ENCODE measurements around the gene PVRIG. TPM values are rescaled to one million over a fixed set of nuclear protein-coding genes. Genes with fewer than 3 reads are reported as not detected.
"Not testable (repeated sequence)": the region's sequence is repeated elsewhere in the genome, so short reads cannot be mapped to it uniquely, and the experiment has no call there.

PVRIG gene
- total and polyA plus RNA-seq, 5 donors from 2014 or later = 46.3 to 126 (median 94.5) TPM

GRCh38 chr7:100175296-100175935 lies 44.3 kb upstream of the PVRIG start:
- Mint-ChIP-seq H3K36me3 (no peaks in the 10 kb centered on the region), H3K4me1 (peaks cover 3 to 59% (median 24%) of the 10 kb centered on the region in 4 donors), H3K9me3 (peaks cover 0 to 2% (median 0%) of the 10 kb centered on the region in 7 donors), H3K4me3 (peak overlapping the region in 3 of 4 donors; percentile 53 to 66 (median 66)), H3K27me3 (peaks cover 17% of the 10 kb centered on the region), H3K27ac (peak overlapping the region in 2 of 3 donors; percentile 47 to 83)
- H3K4me3 ChIP-seq (ENCODE audit: low read depth, low read length) = no peak overlapping the region
- no peaks in the 10 kb centered on the region for H3K27me3 ChIP-seq (ENCODE audit: control insufficient read depth, insufficient read depth, low read length)
- H3K9me3 ChIP-seq (ENCODE audit: control insufficient read depth in 2 of 2, low read length in 2 of 2) = peaks cover 0 to 4% of the 10 kb centered on the region in 2 experiments
- ATAC-seq (ENCODE audit: low read depth in 2 of 2) (no peak), DNase-seq (no peak)
- no peaks in the 10 kb centered on the region for H3K36me3 ChIP-seq (ENCODE audit: control insufficient read depth, insufficient read depth, low read length)
- H3K4me1 ChIP-seq (ENCODE audit: control insufficient read depth, insufficient read depth, low read length, poor library complexity, severe bottlenecking) = peaks cover 39% of the 10 kb centered on the region
- no peak overlapping the region for H3K27ac ChIP-seq (ENCODE audit: insufficient read depth, low read length, poor library complexity, severe bottlenecking)

DNA sequence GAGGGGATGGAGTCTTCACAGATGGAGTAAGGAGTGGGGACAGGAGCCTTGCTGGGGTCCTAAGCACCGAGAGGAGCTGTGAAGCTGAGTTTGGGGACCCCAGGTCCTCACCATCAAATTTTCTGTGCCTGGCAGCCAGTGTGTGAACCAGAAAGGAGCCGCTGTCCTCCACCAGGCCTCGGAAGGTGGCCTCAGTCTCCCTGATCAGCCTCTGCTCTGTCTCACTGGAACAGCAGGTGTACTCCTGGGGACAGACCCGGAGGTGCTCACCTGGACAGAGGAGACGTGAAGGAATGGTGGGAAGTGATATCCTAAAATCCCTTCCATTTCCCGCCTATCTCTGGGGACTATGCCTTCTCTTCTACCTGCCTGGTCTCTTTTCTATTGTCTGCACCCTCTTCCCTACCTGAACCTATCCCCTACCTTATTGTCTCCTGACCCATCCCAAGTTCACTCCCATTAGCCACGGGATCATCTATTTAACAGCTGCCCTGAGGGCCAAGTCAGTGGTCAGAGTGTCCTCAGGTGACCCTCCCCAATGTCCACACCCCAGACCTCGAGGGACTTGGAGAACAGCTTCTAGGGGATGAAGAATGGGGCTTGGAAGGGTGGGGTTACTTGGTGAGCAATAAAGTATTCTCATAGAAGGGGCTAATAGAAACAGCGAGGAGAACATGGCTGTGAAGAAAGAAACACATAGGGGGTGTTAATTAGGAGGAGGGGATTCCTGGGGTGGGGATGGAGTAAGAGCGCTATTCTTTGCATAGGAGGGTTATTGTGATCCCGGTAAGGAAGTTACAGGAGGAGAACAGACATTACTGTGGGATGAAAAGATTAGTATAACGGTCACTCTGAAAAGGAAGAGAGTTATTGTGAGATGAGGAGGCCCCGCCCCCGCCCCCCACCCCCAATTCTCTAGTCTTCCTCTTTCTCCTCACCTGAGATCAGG lies 43.4 kb upstream of the PVRIG start:
- Histone ChIP-seq H3K27ac (ENCODE audit: insufficient read depth, low read length, poor library complexity, severe bottlenecking) (peak overlapping the region; percentile 55), H3K36me3 (ENCODE audit: control insufficient read depth, insufficient read depth, low read length) (no peaks in the 10 kb centered on the region), H3K4me1 (ENCODE audit: control insufficient read depth, insufficient read depth, low read length, poor library complexity, severe bottlenecking) (peaks cover 35% of the 10 kb centered on the region), H3K4me3 (ENCODE audit: low read depth, low read length) (no peak overlapping the region), H3K9me3 (ENCODE audit: control insufficient read depth in 2 of 2, low read length in 2 of 2) (peaks cover 0 to 4% of the 10 kb centered on the region in 2 experiments), H3K27me3 (ENCODE audit: control insufficient read depth, insufficient read depth, low read length) (no peaks in the 10 kb centered on the region)
- no peak for ATAC-seq (ENCODE audit: low read depth in 2 of 2)
- peaks cover 3 to 62% (median 29%) of the 10 kb centered on the region in 4 donors for H3K4me1 Mint-ChIP-seq
- H3K9me3 Mint-ChIP-seq = peaks cover 0 to 8% (median 0%) of the 10 kb centered on the region in 7 donors
- no peaks in the 10 kb centered on the region for H3K36me3 Mint-ChIP-seq
- H3K27ac Mint-ChIP-seq = peak overlapping the region; percentile 35 to 87 (median 83)
- H3K27me3 Mint-ChIP-seq = peaks cover 17% of the 10 kb centered on the region
- DNase-seq = no peak
- H3K4me3 Mint-ChIP-seq = peak overlapping the region; percentile 74 to 89 (median 80)

DNA sequence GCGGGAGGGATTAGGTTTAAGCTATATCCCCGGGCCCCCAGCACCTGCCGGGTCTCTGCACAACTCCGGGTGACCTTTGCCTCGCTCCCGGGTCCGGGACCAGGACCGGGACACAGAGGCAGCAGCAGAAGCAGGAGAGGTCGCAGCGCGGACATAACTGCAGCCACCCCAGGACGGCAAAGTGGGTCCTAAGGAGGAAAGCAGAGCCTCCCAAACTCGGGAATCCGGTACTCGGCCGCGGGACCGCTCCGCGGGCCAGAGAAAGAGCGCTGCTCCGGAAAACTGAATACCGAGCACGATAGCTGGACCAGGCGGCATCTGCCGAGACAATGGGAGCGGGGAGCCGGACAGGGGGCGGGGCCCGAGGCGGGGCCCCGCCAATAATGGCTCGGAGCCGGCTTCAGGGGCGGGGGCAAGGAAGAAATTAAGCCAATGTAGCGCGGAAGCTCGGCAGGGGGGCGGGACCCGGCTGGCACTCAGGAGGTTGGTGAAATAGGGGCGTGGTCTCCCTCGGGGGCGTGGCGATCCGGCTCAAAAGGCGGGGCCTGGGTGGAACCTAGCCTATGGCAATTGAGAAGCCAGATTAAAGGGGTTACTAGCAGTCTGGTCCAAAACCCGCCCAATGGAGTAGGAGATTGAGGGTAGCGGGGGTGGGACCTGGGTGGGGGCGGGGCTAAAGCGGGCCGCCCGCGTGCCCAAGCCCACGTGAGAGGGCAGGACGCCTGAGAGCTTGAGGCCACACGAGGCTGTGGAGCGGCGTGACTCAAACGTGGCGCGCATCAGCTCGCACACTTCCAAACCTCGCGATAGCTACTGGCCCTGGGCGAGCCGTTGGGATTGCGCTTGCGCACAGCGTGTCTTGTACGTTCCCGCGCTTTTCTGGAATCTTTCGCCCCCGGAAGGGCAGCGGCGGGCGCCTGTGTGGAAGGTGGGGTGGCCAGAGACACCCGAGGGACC lies 42.4 kb upstream of the PVRIG start, which contains the start of the genes GPC2 and STAG3:
GPC2 (minus strand) TSS at position 337 of the 957 bp plus-strand sequence; CDS start at position 155, 182 bp downstream.
STAG3 (plus strand) TSS at position 874 of the 957 bp plus-strand sequence. CDS start 2,639 bp downstream, outside the sequence.
- peak within 1 kb of the TSS; percentile 51 for H3K4me3 ChIP-seq (ENCODE audit: low read depth, low read length)
- Mint-ChIP-seq H3K36me3 (no peaks in the 10 kb centered on the region), H3K4me3 (peak within 1 kb of the TSS; percentile 74 to 89 (median 80)), H3K27ac (peak within 1 kb of the TSS; percentile 35 to 87 (median 83)), H3K9me3 (peaks cover 0 to 9% (median 0%) of the 10 kb centered on the region in 7 donors), H3K4me1 (peaks cover 8 to 65% (median 36%) of the 10 kb centered on the region in 4 donors), H3K27me3 (peaks cover 17% of the 10 kb centered on the region)
- peaks cover 0 to 4% of the 10 kb centered on the region in 2 experiments for H3K9me3 ChIP-seq (ENCODE audit: control insufficient read depth in 2 of 2, low read length in 2 of 2)
- H3K36me3 ChIP-seq (ENCODE audit: control insufficient read depth, insufficient read depth, low read length) = no peaks in the 10 kb centered on the region
- H3K27me3 ChIP-seq (ENCODE audit: control insufficient read depth, insufficient read depth, low read length) = no peaks in the 10 kb centered on the region
- peak within 1 kb of the TSS; percentile 55 for H3K27ac ChIP-seq (ENCODE audit: insufficient read depth, low read length, poor library complexity, severe bottlenecking)
- ATAC-seq (ENCODE audit: low read depth in 2 of 2) (peak; percentile 83 to 87), DNase-seq (peak; percentile 95 to 97 (median 95))
- peaks cover 27% of the 10 kb centered on the region for H3K4me1 ChIP-seq (ENCODE audit: control insufficient read depth, insufficient read depth, low read length, poor library complexity, severe bottlenecking)

DNA sequence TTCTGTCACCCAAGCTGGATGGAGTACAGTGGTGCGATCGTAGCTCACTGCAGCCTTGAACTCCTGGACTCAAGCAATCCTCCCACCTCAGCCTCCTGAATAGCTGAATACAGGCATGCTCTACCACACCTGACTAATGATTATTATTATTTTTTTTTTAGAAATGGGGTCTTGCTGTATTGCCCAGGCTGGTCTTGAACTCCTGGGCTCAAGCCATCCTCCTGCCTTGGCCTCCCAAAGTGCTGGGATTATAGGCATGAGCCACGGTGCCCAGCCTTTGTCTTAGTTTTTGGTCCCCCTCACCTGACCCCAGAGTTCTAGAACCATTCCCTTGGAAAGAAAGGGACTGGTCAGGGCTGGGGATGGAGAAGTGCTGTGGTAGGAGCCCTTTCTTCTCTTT lies 39.7 kb upstream of the PVRIG start:
- Histone ChIP-seq H3K4me1 (ENCODE audit: control insufficient read depth, insufficient read depth, low read length, poor library complexity, severe bottlenecking) (peaks cover 27% of the 10 kb centered on the region), H3K27ac (ENCODE audit: insufficient read depth, low read length, poor library complexity, severe bottlenecking) (peak overlapping the region; percentile 31)
- Mint-ChIP-seq H3K27me3 (peaks cover 13% of the 10 kb centered on the region), H3K4me3 (peak overlapping the region; percentile 29 to 89 (median 77)), H3K4me1 (peaks cover 12 to 70% (median 34%) of the 10 kb centered on the region in 4 donors), H3K27ac (peak overlapping the region in 1 of 3 donors; percentile 82)
- H3K4me3 ChIP-seq (ENCODE audit: low read depth, low read length); H3K27me3 ChIP-seq (ENCODE audit: control insufficient read depth, insufficient read depth, low read length); H3K9me3 ChIP-seq (ENCODE audit: control insufficient read depth in 2 of 2, low read length in 2 of 2); H3K36me3 Mint-ChIP-seq; H3K36me3 ChIP-seq (ENCODE audit: control insufficient read depth, insufficient read depth, low read length); H3K9me3 Mint-ChIP-seq; DNase-seq; ATAC-seq (ENCODE audit: low read depth in 2 of 2): not testable (repeated sequence)

GRCh38 chr7:100182616-100183015 lies 37.1 kb upstream of the PVRIG start:
- not testable (repeated sequence) for H3K9me3 ChIP-seq (ENCODE audit: control insufficient read depth in 2 of 2, low read length in 2 of 2); H3K36me3 ChIP-seq (ENCODE audit: control insufficient read depth, insufficient read depth, low read length); H3K9me3 Mint-ChIP-seq; H3K4me3 ChIP-seq (ENCODE audit: low read depth, low read length); H3K27me3 ChIP-seq (ENCODE audit: control insufficient read depth, insufficient read depth, low read length); H3K27me3 Mint-ChIP-seq; H3K36me3 Mint-ChIP-seq; ATAC-seq (ENCODE audit: low read depth in 2 of 2); H3K27ac ChIP-seq (ENCODE audit: insufficient read depth, low read length, poor library complexity, severe bottlenecking)
- peaks cover 19% of the 10 kb centered on the region for H3K4me1 ChIP-seq (ENCODE audit: control insufficient read depth, insufficient read depth, low read length, poor library complexity, severe bottlenecking)
- DNase-seq = peak in 1 of 3 donors; percentile 48
- Mint-ChIP-seq H3K4me3 (peak overlapping the region in 2 of 4 donors; percentile 57 to 65), H3K27ac (peak overlapping the region in 2 of 3 donors; percentile 65 to 76), H3K4me1 (peaks cover 16 to 47% (median 25%) of the 10 kb centered on the region in 4 donors)

DNA sequence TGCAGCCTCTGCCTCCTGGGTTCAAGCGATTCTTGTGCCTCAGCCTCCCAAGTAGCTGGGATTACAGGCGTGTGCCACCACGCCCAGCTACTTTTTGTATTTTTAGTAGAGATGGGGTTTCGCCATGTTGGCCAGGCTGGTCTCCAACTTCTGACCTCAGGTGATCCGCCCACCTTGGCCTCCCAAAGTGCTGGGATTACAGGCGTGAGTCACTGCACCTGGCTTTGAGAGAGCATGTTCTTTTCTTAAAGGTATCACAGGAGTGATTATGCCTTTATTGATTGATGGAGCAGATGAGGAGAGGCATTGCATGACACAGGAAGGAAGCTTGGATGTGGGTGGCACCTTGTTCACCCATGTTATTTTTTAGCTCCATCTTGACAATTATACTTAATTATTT lies 36.7 kb upstream of the PVRIG start:
- not testable (repeated sequence) for H3K36me3 ChIP-seq (ENCODE audit: control insufficient read depth, insufficient read depth, low read length); H3K27me3 ChIP-seq (ENCODE audit: control insufficient read depth, insufficient read depth, low read length); H3K27ac ChIP-seq (ENCODE audit: insufficient read depth, low read length, poor library complexity, severe bottlenecking); H3K9me3 Mint-ChIP-seq; H3K36me3 Mint-ChIP-seq; H3K27me3 Mint-ChIP-seq; DNase-seq; ATAC-seq (ENCODE audit: low read depth in 2 of 2); H3K9me3 ChIP-seq (ENCODE audit: control insufficient read depth in 2 of 2, low read length in 2 of 2); H3K4me3 ChIP-seq (ENCODE audit: low read depth, low read length)
- peaks cover 15% of the 10 kb centered on the region for H3K4me1 ChIP-seq (ENCODE audit: control insufficient read depth, insufficient read depth, low read length, poor library complexity, severe bottlenecking)
- peaks cover 16 to 43% (median 25%) of the 10 kb centered on the region in 4 donors for H3K4me1 Mint-ChIP-seq
- H3K4me3 Mint-ChIP-seq = peak overlapping the region in 1 of 4 donors; percentile 65
- peak overlapping the region in 1 of 3 donors; percentile 76 for H3K27ac Mint-ChIP-seq
